ENCODE measurements around the gene BMP7.
"Not testable (repeated sequence)": the region's sequence is repeated elsewhere in the genome, so short reads cannot be mapped to it uniquely, and the experiment has no call there.

BMP7 gene

DNA sequence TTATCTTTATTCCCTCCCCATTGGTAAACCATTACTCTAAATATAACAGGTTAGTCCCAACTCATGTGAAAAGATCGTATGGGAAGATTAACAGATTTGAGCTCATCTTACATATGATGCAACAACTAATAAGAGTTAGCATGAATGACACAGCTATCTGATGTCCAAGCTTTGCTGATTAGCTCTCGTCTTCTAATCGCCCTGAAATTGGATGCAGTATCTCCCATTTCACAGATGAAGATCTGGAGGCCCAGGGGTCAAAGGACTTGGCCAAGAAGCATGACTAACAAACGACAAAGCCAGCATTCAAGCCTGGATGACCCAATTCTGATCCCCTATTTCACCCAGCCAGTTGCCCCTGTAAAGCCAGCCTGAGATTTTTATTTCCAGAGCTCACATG is 8.4 kb upstream of the BMP7 start:
- TF ChIP-seq POLR2A (IDR thresholded peaks at IDR 0.05; ENCODE audit: low read depth, low read length) (no peak), TAF1 (IDR thresholded peaks at IDR 0.05; ENCODE audit: borderline replicate concordance, low read depth, low read length) (no peak), POLR2AphosphoS5 (IDR thresholded peaks at IDR 0.05; ENCODE audit: low read depth, low read length) (no peak)
- DNase-seq (ENCODE audit: insufficient read length) (no peak), FAIRE-seq (no peak)

GRCh38 chr20:57274299-57274698 is 7.9 kb upstream of the BMP7 start:
- FAIRE-seq (no peak), DNase-seq (ENCODE audit: insufficient read length) (no peak)
- TF ChIP-seq POLR2AphosphoS5 (IDR thresholded peaks at IDR 0.05; ENCODE audit: low read depth, low read length) = no peak
- no peak for TF ChIP-seq POLR2A (IDR thresholded peaks at IDR 0.05; ENCODE audit: low read depth, low read length)

- no peak for TF ChIP-seq POLR2A (IDR thresholded peaks at IDR 0.05; ENCODE audit: low read depth, low read length)
- no peak for TF ChIP-seq TAF1 (IDR thresholded peaks at IDR 0.05; ENCODE audit: borderline replicate concordance, low read depth, low read length)
- no peak for TF ChIP-seq POLR2AphosphoS5 (IDR thresholded peaks at IDR 0.05; ENCODE audit: low read depth, low read length)
- FAIRE-seq (no peak), DNase-seq (ENCODE audit: insufficient read length) (no peak)
These were observed 6.6 kb upstream of the BMP7 start for GRCh38 chr20:57272883-57273535.

DNA sequence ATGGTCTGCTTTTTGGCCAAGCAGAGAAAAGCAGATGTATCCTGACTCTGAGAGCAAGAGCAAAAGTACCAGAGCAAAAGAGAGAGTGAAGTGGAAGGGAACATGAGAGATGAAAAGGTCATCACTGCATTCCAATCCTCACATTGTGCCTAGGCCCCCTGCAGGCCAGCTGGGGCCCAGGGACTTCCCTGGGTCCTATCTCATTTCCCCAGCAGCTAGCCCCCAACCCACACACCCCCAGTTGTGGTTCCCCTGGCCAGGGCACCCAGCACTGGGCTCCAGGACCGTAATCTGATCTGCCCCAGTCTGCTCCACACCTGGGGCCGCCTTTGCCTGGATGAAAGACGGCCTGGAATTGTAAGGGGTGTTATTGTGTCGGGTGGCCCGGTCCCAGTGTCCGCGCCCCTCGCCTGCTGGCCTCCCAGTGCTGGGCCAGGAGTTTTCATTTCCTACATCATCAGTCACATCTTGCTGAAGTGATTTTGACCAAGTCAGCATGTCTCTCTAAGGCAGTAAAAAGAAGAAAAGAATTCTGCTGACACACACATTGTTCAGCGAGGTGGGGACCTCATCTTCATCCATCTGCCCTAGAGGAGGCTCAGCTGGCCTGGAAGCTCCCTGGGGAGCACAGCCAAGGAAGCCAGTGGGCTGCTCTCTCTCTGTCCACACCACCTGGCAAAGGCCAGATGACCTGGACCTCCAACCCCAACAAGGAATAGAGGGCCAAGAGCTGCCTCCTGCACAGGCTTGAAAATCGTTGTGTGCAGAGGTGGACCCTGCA is 4.0 kb upstream of the BMP7 start:
- TF ChIP-seq POLR2A (IDR thresholded peaks at IDR 0.05; ENCODE audit: low read depth, low read length) = no peak
- no peak for FAIRE-seq
- DNase-seq (ENCODE audit: insufficient read length) = no peak

GRCh38 chr20:57269148-57269984 is 2.9 kb upstream of the BMP7 start:
- TF ChIP-seq TAF1 (IDR thresholded peaks at IDR 0.05; ENCODE audit: borderline replicate concordance, low read depth, low read length) (no peak), POLR2A (IDR thresholded peaks at IDR 0.05; ENCODE audit: low read depth, low read length) (no peak)
- FAIRE-seq (no peak), DNase-seq (ENCODE audit: insufficient read length) (no peak)

GRCh38 chr20:57268399-57269076 is 2.1 kb upstream of the BMP7 start:
- FAIRE-seq (no peak), DNase-seq (ENCODE audit: insufficient read length) (no peak)
- TF ChIP-seq TAF1 (IDR thresholded peaks at IDR 0.05; ENCODE audit: borderline replicate concordance, low read depth, low read length) (no peak), POLR2AphosphoS5 (IDR thresholded peaks at IDR 0.05; ENCODE audit: low read depth, low read length) (no peak), POLR2A (IDR thresholded peaks at IDR 0.05; ENCODE audit: low read depth, low read length) (no peak)

- no peak for TF ChIP-seq POLR2AphosphoS5 (IDR thresholded peaks at IDR 0.05; ENCODE audit: low read depth, low read length)
- TF ChIP-seq TAF1 (IDR thresholded peaks at IDR 0.05; ENCODE audit: borderline replicate concordance, low read depth, low read length) = no peak
- no peak for TF ChIP-seq POLR2A (IDR thresholded peaks at IDR 0.05; ENCODE audit: low read depth, low read length)
- no peak for FAIRE-seq
- no peak for DNase-seq (ENCODE audit: insufficient read length)
These were observed 849 bp upstream of the BMP7 start for GRCh38 chr20:57267158-57267821.

DNA sequence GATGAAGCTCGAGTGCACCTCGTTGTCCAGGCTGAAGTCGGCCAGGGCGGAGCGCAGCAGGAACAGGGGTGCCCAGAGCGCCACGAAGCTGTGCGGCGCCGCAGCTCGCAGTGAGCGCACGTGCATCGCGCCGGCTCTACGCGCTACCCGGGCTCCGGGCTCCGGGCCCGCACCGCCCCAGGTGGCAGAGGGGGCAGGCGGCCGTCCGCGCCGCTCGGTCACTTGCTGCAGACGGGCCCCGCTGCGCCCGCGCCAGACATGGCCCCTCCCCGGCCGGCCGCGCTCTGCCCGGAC is 497 bp downstream of the BMP7 start:
- no peak for DNase-seq (ENCODE audit: insufficient read length)
- TF ChIP-seq POLR2A (IDR thresholded peaks at IDR 0.05; ENCODE audit: low read depth, low read length) = no peak
- no peak for TF ChIP-seq POLR2AphosphoS5 (IDR thresholded peaks at IDR 0.05; ENCODE audit: low read depth, low read length)
- TF ChIP-seq TAF1 (IDR thresholded peaks at IDR 0.05; ENCODE audit: borderline replicate concordance, low read depth, low read length) = no peak
- no peak for FAIRE-seq

- no peak for TF ChIP-seq TAF1 (IDR thresholded peaks at IDR 0.05; ENCODE audit: borderline replicate concordance, low read depth, low read length)
- no peak for TF ChIP-seq POLR2AphosphoS5 (IDR thresholded peaks at IDR 0.05; ENCODE audit: low read depth, low read length)
- no peak for TF ChIP-seq POLR2A (IDR thresholded peaks at IDR 0.05; ENCODE audit: low read depth, low read length)
- DNase-seq (ENCODE audit: insufficient read length) (peak; percentile 30), FAIRE-seq (no peak)
These were observed 975 bp downstream of the BMP7 start for GRCh38 chr20:57265336-57265996.

- not testable (repeated sequence) for DNase-seq (ENCODE audit: insufficient read length); FAIRE-seq
These were observed 1.5 kb downstream of the BMP7 start for GRCh38 chr20:57264908-57265335.
